HEK293T (cell line): ENCODE results near the gene EDN1.

Experiments used
- BHLHE40 ChIP-seq: fragments of 450-650 bp; IDR thresholded peaks from 2 replicates; pipeline ENCODE4 v1.6.1; 2016; ENCODE audit warnings: mild to moderate bottlenecking, moderate library complexity, borderline replicate concordance
- ELF4 ChIP-seq: fragments of 450-650 bp; IDR thresholded peaks from 2 replicates; pipeline ENCODE4 v1.6.1; 2017; ENCODE audit warnings: antibody characterized with exemption
- FOXA1 ChIP-seq: fragments of 450-650 bp; IDR thresholded peaks from 2 replicates; pipeline ENCODE4 v1.6.1; 2016; ENCODE audit warnings: mild to moderate bottlenecking
- FOXK2 ChIP-seq: fragments of 450-650 bp; IDR thresholded peaks from 2 replicates; pipeline ENCODE4 v1.6.1; 2016; ENCODE audit warnings: mild to moderate bottlenecking
- FOXM1 ChIP-seq: fragments of 450-650 bp; IDR thresholded peaks from 2 replicates; pipeline ENCODE4 v1.6.1; 2017; ENCODE audit warnings: mild to moderate bottlenecking, borderline replicate concordance
- HDGF ChIP-seq: fragments of 450-650 bp; IDR thresholded peaks from 2 replicates; pipeline ENCODE4 v1.6.1; 2017; ENCODE audit warnings: antibody characterized with exemption, borderline replicate concordance
- NFRKB ChIP-seq: fragments of 450-650 bp; IDR thresholded peaks from 2 replicates; pipeline ENCODE4 v1.6.1; 2016; ENCODE audit warnings: mild to moderate bottlenecking, moderate library complexity
- PKNOX1 ChIP-seq: fragments of 450-650 bp; IDR thresholded peaks from 2 replicates; pipeline ENCODE4 v1.6.1; 2016
- SP1 ChIP-seq: fragments of 450-650 bp; IDR thresholded peaks from 2 replicates; pipeline ENCODE4 v1.6.1; 2017
- TARDBP ChIP-seq: fragments of 450-650 bp; IDR thresholded peaks from 2 replicates; pipeline ENCODE4 v1.6.1; 2016
- ZNF384 ChIP-seq: fragments of 450-650 bp; IDR thresholded peaks from 2 replicates; pipeline ENCODE4 v1.6.1; 2016

- TF ChIP-seq FOXA1 (no peak), TARDBP (no peak), FOXM1 (no peak), HDGF (no peak), NFRKB (no peak), BHLHE40 (no peak), FOXK2 (no peak), ZNF384 (no peak), ELF4 (no peak), SP1 (no peak), PKNOX1 (no peak)
These were observed 50.3 kb downstream of the EDN1 start for GRCh38 chr6:12340488-12340818.
